ENCODE measurements around the gene GNRH2. TPM values are rescaled to one million over a fixed set of nuclear protein-coding genes. Genes with fewer than 3 reads are reported as not detected.
A peak's percentile ranks its signal among the peaks of the same experiment; 100 is the strongest.
"Not testable (repeated sequence)": the region's sequence is repeated elsewhere in the genome, so short reads cannot be mapped to it uniquely, and the experiment has no call there.

GNRH2 gene
- total RNA-seq, 1 donor from 2014 or later, result 0.53 TPM

- peaks cover 8% of the 10 kb centered on the region for H3K36me3 ChIP-seq (ENCODE audit: control insufficient read depth, insufficient read depth, low read length)
- no peak for FAIRE-seq
These were observed 32.3 kb upstream of the GNRH2 start for GRCh38 chr20:3010985-3011723.

DNA sequence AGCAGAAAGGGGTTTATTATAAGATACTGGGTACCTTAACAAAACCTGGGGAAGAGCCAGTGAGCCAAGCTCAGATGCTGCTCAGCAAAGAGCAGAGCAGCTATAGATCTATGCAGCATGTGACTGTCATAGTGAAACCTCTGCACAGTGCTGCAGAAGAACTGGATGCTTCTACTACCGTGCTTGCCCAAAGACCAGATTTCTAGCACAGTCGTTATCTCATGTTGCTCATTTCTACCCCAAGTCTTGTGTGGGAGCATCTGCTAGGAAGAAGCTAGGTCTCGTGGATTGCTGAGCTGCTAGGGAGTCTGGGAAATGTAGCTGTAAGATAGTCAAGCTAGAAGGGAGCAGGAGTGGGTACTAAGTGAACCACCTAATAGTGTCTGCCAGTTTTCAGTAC, 31.7 kb upstream of the GNRH2 start:
- TF ChIP-seq, protein P1, sequence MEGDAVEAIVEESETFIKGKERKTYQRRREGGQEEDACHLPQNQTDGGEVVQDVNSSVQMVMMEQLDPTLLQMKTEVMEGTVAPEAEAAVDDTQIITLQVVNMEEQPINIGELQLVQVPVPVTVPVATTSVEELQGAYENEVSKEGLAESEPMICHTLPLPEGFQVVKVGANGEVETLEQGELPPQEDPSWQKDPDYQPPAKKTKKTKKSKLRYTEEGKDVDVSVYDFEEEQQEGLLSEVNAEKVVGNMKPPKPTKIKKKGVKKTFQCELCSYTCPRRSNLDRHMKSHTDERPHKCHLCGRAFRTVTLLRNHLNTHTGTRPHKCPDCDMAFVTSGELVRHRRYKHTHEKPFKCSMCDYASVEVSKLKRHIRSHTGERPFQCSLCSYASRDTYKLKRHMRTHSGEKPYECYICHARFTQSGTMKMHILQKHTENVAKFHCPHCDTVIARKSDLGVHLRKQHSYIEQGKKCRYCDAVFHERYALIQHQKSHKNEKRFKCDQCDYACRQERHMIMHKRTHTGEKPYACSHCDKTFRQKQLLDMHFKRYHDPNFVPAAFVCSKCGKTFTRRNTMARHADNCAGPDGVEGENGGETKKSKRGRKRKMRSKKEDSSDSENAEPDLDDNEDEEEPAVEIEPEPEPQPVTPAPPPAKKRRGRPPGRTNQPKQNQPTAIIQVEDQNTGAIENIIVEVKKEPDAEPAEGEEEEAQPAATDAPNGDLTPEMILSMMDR (IDR thresholded peaks at IDR 0.05; ENCODE audit: insufficient read depth, low read length, severe bottlenecking), result no peak
- Histone ChIP-seq H3K27me3 (ENCODE audit: control insufficient read depth, insufficient read depth, low read length) (no peaks in the 10 kb centered on the region), H3K4me3 (ENCODE audit: low read depth, low read length) (no peak overlapping the region), H3K36me3 (ENCODE audit: control insufficient read depth, insufficient read depth, low read length) (peaks cover 8% of the 10 kb centered on the region)
- peak; percentile 70 for FAIRE-seq
- no peak for DNase-seq (ENCODE audit: low read depth)

More at GRCh38 chr20:3010985-3011723, 32.3 kb upstream of the GNRH2 start:
- Histone ChIP-seq H3K27me3 (ENCODE audit: control insufficient read depth, insufficient read depth, low read length) (no peaks in the 10 kb centered on the region), H3K4me3 (ENCODE audit: low read depth, low read length) (no peak overlapping the region)
- TF ChIP-seq, protein P1 (IDR thresholded peaks at IDR 0.05; ENCODE audit: insufficient read depth, low read length, severe bottlenecking), result no peak
- peak; percentile 42 for DNase-seq (ENCODE audit: low read depth)

GRCh38 chr20:3013771-3014170, 29.7 kb upstream of the GNRH2 start:
- DNase-seq (ENCODE audit: low read depth) (no peak), FAIRE-seq (no peak)
- H3K27me3 ChIP-seq (ENCODE audit: control insufficient read depth, insufficient read depth, low read length), result no peaks in the 10 kb centered on the region
- TF ChIP-seq, protein P1 (IDR thresholded peaks at IDR 0.05; ENCODE audit: insufficient read depth, low read length, severe bottlenecking), result no peak
- no peak overlapping the region for H3K4me3 ChIP-seq (ENCODE audit: low read depth, low read length)
- H3K36me3 ChIP-seq (ENCODE audit: control insufficient read depth, insufficient read depth, low read length), result peaks cover 6% of the 10 kb centered on the region

- H3K27me3 ChIP-seq (ENCODE audit: control insufficient read depth, insufficient read depth, low read length), result no peaks in the 10 kb centered on the region
- DNase-seq (ENCODE audit: low read depth), result no peak
- no peak overlapping the region for H3K4me3 ChIP-seq (ENCODE audit: low read depth, low read length)
- TF ChIP-seq, protein P1 (IDR thresholded peaks at IDR 0.05; ENCODE audit: insufficient read depth, low read length, severe bottlenecking), result no peak
- H3K36me3 ChIP-seq (ENCODE audit: control insufficient read depth, insufficient read depth, low read length), result peaks cover 6% of the 10 kb centered on the region
- FAIRE-seq, result no peak
These were observed 29.2 kb upstream of the GNRH2 start for GRCh38 chr20:3014179-3014578.

DNA sequence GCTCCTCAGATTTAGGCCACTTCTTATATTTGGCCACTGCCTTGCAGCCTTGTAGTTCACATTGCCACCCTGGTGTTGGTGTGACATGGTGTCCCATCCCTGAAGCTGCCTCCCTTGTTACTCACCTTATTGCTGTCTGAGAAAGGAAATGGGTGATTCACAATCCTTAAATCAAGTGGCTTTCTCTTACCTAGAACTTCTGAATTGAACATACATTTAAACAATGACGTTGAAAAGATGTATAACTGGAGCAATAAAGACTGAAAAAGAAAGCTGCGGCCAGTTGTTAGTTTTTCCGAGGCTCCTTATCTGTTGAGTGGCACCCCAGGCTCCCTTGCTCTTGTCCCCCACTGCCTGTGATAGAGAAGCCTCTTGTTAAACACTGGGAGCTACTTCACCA, 28.8 kb upstream of the GNRH2 start:
- no peaks in the 10 kb centered on the region for H3K27me3 ChIP-seq (ENCODE audit: control insufficient read depth, insufficient read depth, low read length)
- H3K36me3 ChIP-seq (ENCODE audit: control insufficient read depth, insufficient read depth, low read length), result peaks cover 6% of the 10 kb centered on the region
- TF ChIP-seq, protein P1 (IDR thresholded peaks at IDR 0.05; ENCODE audit: insufficient read depth, low read length, severe bottlenecking), result no peak
- no peak for FAIRE-seq
- no peak overlapping the region for H3K4me3 ChIP-seq (ENCODE audit: low read depth, low read length)
- peak; percentile 58 for DNase-seq (ENCODE audit: low read depth)

DNA sequence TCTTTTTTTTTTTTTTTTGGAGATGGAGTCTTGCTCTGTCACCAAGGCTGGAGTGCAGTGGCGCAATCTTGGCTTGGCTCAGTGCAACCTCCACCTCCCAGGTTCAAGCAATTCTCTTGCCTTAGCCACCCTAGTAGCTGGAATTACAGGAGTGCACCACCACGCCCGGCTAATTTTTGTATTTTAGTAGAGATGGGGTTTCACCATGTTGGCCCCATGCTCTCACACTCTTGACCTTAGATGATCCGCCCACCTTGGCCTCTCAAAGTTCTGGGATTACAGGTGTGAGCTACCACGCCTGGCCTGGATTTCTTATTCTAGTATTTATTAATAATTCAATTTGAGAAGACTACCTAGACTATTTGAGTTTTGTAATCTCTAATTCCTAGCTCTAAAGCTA, 28.1 kb upstream of the GNRH2 start:
- not testable (repeated sequence) for DNase-seq (ENCODE audit: low read depth); H3K4me3 ChIP-seq (ENCODE audit: low read depth, low read length); FAIRE-seq; H3K36me3 ChIP-seq (ENCODE audit: control insufficient read depth, insufficient read depth, low read length); H3K27me3 ChIP-seq (ENCODE audit: control insufficient read depth, insufficient read depth, low read length)

All from bronchial epithelial cell (primary cell).